Stimulated activated effector memory CD8-positive, alpha-beta T cell treated with anti-CD3 and anti-CD28 coated beads, Interleukin-12 subunit alpha, Interleukin-12 subunit beta, amount 100 ng/mL, for 72 hours (primary cell): ENCODE results near the gene KAT14.
"Not testable (repeated sequence)": the region's sequence is repeated elsewhere in the genome, so short reads cannot be mapped to it uniquely, and the experiment has no call there.

Experiments used
- ATAC-seq: fragments of 150-1000 bp; cut with Tn5 transposase; 2 replicates; pipeline ENCODE4 v1.10.0; 2021
- DNase-seq, 2 donors: peaks; one replicate each; pipeline ENCODE4 v3.0.0; 2021 to 2022; ENCODE audit warnings: low spot score in 2 of 2
- H3K27ac Mint-ChIP-seq: one replicate; pipeline ENCODE4 v1.8.0; 2022; ENCODE audit warnings: mild to moderate bottlenecking, mixed read lengths
- H3K36me3 Mint-ChIP-seq: one replicate; pipeline ENCODE4 v1.8.0; 2022; ENCODE audit warnings: mild to moderate bottlenecking, mixed read lengths
- H3K4me1 Mint-ChIP-seq: one replicate; pipeline ENCODE4 v1.8.0; 2022; ENCODE audit warnings: mixed read lengths
- H3K4me3 Mint-ChIP-seq: one replicate; pipeline ENCODE4 v1.8.0; 2022; ENCODE audit warnings: mild to moderate bottlenecking, mixed read lengths
- H3K9me3 Mint-ChIP-seq: one replicate; pipeline ENCODE4 v1.8.0; 2022; ENCODE audit warnings: mixed read lengths

The KAT14 gene

DNA sequence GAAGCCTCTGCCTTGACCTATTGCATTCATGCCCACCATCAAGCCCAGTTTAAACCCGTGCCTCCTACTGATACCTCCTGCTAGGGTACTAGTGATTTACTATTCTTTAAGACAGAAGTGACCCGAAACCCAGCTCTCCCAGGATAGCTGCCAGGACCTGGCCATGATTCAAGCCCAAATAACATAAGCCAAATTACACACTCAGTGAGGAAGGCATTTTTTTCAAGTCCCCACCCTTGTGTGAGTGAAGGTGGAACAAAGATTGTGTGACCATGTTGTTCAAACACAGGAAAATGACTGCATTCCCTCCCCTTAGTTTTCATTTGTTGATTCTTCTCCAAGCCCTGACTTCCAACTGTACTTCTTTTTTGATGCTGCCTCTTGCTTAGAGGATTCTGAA is 3.7 kb upstream of the KAT14 start:
- Mint-ChIP-seq H3K36me3 (peaks cover 14% of the 10 kb centered on the region), H3K27ac (no peak overlapping the region), H3K4me3 (no peak overlapping the region), H3K4me1 (peaks cover 6% of the 10 kb centered on the region), H3K9me3 (peaks cover 4% of the 10 kb centered on the region)
- DNase-seq = peak in 1 of 2 donors; percentile 55
- ATAC-seq = no peak

GRCh38 chr20:18138266-18138582 is 561 bp downstream of the KAT14 start:
- Mint-ChIP-seq H3K4me1 (peaks cover 18% of the 10 kb centered on the region), H3K9me3 (no peaks in the 10 kb centered on the region), H3K4me3 (peak overlapping the region; percentile 67), H3K27ac (peak overlapping the region; percentile 94), H3K36me3 (peaks cover 28% of the 10 kb centered on the region)
- DNase-seq (no peak), ATAC-seq (peak; percentile 0)

DNA sequence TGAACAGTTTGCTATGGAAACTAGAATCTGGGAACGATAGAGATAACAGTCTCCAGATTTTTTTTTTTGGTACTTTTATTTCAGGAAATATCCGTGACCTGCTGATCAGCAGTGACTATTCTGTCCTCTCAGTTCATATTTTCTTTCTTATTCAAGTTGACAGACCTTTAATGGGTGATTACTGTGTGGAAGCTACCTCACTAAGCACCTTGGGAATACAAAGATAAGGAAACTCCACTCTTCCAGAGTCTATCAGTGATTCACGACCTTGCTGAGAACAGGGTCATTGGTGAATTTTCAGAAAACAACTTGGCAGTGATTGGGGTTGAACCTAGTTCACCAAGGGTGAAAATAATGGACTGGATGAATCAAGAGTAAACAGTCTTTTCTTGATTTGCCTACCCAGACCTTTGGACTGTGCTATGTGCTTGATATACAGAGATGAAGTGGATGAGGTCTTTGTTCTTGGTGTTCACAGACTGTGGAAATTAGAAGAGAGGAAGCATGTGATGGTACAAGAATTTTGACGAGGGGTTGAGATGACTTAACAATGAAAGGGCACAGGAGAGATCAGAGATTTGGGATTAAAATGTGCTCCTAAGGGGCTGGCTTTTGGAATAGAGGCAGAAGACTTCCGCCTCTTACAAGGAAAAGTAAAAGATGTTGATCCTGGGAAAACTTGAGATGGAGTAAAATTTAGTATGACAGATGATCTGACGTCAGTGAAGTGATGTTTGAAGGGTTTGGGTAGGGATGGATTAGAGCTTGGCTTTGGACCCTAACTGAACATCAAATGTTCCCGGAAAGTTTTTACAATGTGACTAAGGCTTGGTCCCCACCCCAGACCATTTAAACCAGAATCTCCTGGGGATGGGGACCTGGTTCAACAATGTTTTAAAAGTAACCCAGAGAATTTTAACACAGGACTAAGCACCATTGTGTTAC is 1.2 kb downstream of the KAT14 start:
- peak overlapping the region; percentile 67 for H3K4me3 Mint-ChIP-seq
- H3K27ac Mint-ChIP-seq = peak overlapping the region; percentile 94
- DNase-seq = no peak
- peaks cover 18% of the 10 kb centered on the region for H3K4me1 Mint-ChIP-seq
- no peaks in the 10 kb centered on the region for H3K9me3 Mint-ChIP-seq
- peaks cover 35% of the 10 kb centered on the region for H3K36me3 Mint-ChIP-seq
- ATAC-seq = no peak

GRCh38 chr20:18139832-18140231 is 2.2 kb downstream of the KAT14 start:
- ATAC-seq = no peak
- H3K4me3 Mint-ChIP-seq = peak overlapping the region; percentile 67
- peaks cover 44% of the 10 kb centered on the region for H3K36me3 Mint-ChIP-seq
- DNase-seq = no peak
- H3K9me3 Mint-ChIP-seq = no peaks in the 10 kb centered on the region
- H3K27ac Mint-ChIP-seq = peak overlapping the region; percentile 94
- H3K4me1 Mint-ChIP-seq = peaks cover 18% of the 10 kb centered on the region

DNA sequence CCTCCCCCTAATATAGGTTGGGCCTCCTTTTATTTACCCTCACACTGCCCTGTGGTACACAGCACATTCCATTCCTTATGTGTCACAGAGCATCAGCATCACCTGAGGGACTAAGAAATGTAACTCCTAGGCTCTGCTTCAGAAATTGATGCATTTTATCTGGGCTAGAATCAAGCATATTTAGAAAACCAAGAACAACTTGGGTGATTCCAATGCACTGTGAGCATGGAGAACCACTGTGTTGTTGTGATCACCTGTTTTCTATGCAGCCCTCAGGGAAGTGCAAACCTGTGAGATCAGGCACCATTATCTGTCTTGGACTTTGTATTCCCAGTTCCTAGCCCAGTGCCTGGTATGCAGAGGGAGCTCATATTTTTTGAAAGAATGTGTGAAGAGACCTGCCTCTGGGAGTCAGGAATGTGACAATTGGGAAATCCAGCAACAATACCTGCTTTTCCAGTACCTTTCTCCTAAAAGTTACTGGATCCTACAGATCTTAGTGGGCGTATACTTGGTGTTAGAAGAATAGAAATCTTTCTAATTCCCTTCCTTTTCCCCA is 7.0 kb downstream of the KAT14 start:
- ATAC-seq (no peak), DNase-seq (no peak)
- Mint-ChIP-seq H3K27ac (no peak overlapping the region), H3K4me1 (peaks cover 6% of the 10 kb centered on the region), H3K36me3 (peaks cover 48% of the 10 kb centered on the region), H3K9me3 (no peaks in the 10 kb centered on the region), H3K4me3 (no peak overlapping the region)

GRCh38 chr20:18154342-18154741 is 16.7 kb downstream of the KAT14 start:
- DNase-seq (no peak), ATAC-seq (no peak)
- Mint-ChIP-seq H3K4me1 (no peaks in the 10 kb centered on the region), H3K9me3 (no peaks in the 10 kb centered on the region), H3K4me3 (no peak overlapping the region), H3K27ac (no peak overlapping the region), H3K36me3 (peaks cover 58% of the 10 kb centered on the region)

- H3K4me3 Mint-ChIP-seq = no peak overlapping the region
- ATAC-seq (no peak), DNase-seq (no peak)
- H3K9me3 Mint-ChIP-seq = no peaks in the 10 kb centered on the region
- H3K4me1 Mint-ChIP-seq = no peaks in the 10 kb centered on the region
- no peak overlapping the region for H3K27ac Mint-ChIP-seq
- peaks cover 58% of the 10 kb centered on the region for H3K36me3 Mint-ChIP-seq
These were observed 18.4 kb downstream of the KAT14 start for GRCh38 chr20:18156045-18156444.

DNA sequence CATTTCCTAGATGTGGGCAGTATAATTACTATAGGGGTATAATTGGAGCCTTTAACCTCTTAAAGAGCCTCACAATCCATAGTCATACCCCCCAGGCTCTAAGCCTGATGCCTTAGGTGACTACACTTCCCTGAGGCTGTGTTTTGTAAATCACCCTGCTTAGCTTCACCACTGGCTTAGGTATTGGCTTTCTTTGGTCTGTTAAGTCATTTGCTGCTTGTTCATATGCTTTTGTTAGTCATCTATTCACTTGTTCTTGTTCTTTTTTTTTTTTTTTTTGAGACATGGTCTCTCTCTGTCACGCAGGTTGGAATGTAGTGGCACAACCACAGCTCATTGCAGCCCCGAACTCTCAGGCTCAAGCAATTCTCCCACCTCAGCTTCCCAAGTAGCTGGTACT is 26.7 kb downstream of the KAT14 start:
- peaks cover 74% of the 10 kb centered on the region for H3K36me3 Mint-ChIP-seq
- H3K9me3 Mint-ChIP-seq = no peaks in the 10 kb centered on the region
- no peak overlapping the region for H3K27ac Mint-ChIP-seq
- H3K4me3 Mint-ChIP-seq = no peak overlapping the region
- peaks cover 45% of the 10 kb centered on the region for H3K4me1 Mint-ChIP-seq
- DNase-seq (no peak), ATAC-seq (peak; percentile 53)

DNA sequence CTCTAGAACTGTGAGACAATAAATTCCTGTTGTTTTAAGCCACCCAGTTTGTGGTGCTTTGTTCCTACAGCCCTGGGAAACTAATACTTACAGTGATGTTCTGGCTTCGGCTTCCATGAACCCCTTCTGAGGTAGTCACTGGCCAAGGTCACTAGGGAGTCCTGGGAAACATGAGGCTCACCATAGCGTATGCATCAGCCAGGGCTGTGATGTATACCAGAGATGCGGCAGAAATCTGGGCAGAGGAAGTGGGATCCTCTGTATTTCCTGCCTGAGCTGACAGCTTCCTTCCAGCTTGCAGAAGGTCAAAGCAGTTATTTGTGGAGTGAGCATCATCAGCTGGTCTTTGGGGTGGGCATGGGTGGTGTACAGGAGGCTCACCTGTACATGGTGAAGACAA is 27.9 kb downstream of the KAT14 start:
- DNase-seq (no peak), ATAC-seq (peak; percentile 44)
- peaks cover 68% of the 10 kb centered on the region for H3K36me3 Mint-ChIP-seq
- no peak overlapping the region for H3K4me3 Mint-ChIP-seq
- H3K4me1 Mint-ChIP-seq = peaks cover 45% of the 10 kb centered on the region
- H3K27ac Mint-ChIP-seq = peak overlapping the region; percentile 72
- no peaks in the 10 kb centered on the region for H3K9me3 Mint-ChIP-seq

GRCh38 chr20:18166241-18166881 is 28.7 kb downstream of the KAT14 start:
- Mint-ChIP-seq H3K4me3 (no peak overlapping the region), H3K36me3 (peaks cover 64% of the 10 kb centered on the region), H3K9me3 (no peaks in the 10 kb centered on the region), H3K4me1 (peaks cover 45% of the 10 kb centered on the region), H3K27ac (peak overlapping the region; percentile 72)
- DNase-seq (no peak), ATAC-seq (no peak)

GRCh38 chr20:18166950-18167349 is 29.3 kb downstream of the KAT14 start:
- DNase-seq (no peak), ATAC-seq (no peak)
- Mint-ChIP-seq H3K4me3 (no peak overlapping the region), H3K4me1 (peaks cover 45% of the 10 kb centered on the region), H3K27ac (peak overlapping the region; percentile 72), H3K36me3 (peaks cover 58% of the 10 kb centered on the region), H3K9me3 (no peaks in the 10 kb centered on the region)

DNA sequence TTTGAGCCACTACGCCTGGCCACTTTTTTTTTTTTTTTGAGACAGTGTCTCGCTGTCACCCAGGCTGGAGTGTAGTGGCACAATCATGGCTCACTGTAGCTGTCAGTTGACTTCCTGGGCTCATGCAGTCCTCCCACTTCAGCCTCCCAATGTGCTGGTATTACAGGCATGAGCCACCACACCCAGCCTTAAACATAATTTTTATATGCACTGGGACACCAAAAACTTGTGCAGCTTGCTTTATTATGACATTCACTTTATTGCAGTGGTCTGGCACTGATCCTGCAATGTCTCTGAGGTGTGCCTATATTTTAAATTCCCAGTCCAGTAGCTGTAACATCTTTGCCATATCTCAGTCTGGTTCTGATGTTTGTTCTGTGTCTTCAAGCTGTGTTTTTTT is 34.7 kb downstream of the KAT14 start:
- no peak overlapping the region for H3K27ac Mint-ChIP-seq
- DNase-seq (no peak), ATAC-seq (no peak)
- H3K4me1 Mint-ChIP-seq = peaks cover 22% of the 10 kb centered on the region
- no peaks in the 10 kb centered on the region for H3K9me3 Mint-ChIP-seq
- peaks cover 44% of the 10 kb centered on the region for H3K36me3 Mint-ChIP-seq
- H3K4me3 Mint-ChIP-seq = no peak overlapping the region

DNA sequence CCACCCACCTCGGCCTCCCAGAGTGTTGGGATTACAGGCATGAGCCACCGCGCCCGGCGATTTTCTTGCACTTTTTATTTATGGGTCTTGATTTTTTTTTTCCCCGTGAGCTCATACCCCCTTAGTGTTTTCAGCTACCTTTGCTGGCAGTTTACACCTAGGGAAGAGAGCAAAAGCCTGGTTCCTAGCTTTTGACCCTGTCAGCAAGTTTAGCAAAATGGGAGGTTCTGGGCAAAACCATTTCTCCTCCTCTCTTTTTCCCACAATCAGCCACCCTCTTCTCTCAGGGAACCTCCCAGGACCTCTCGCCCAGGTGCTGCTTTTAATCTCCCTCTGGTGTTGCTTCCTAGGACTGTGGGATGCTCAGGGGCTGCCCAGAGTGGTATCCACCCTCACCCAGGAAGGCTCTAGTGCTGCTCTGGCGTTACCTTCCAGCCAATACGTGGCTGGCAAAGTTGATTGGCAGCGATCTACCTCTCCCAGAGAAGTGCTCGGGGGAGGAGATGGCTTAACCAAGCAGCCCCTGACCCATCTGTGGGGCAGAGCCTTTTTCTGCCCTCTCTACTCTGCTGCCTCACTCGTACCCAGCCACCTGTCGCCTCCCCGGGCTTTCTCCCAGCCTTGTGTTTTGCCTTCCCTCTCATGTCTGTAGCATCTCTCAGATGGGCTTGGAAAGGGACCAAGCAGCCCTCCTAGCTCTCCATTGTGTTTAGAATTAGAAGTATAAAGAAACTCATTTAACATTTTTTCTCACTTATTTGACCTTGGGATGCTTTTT is 37.4 kb downstream of the KAT14 start:
- Mint-ChIP-seq H3K4me1 (peaks cover 13% of the 10 kb centered on the region), H3K27ac (peak overlapping the region; percentile 73), H3K9me3 (no peaks in the 10 kb centered on the region), H3K4me3 (no peak overlapping the region), H3K36me3 (peaks cover 29% of the 10 kb centered on the region)
- no peak for ATAC-seq
- no peak for DNase-seq

GRCh38 chr20:18176318-18176785 is 38.7 kb downstream of the KAT14 start:
- DNase-seq (no peak), ATAC-seq (no peak)
- Mint-ChIP-seq H3K36me3 (peaks cover 32% of the 10 kb centered on the region), H3K9me3 (no peaks in the 10 kb centered on the region), H3K4me3 (no peak overlapping the region), H3K27ac (peak overlapping the region; percentile 1), H3K4me1 (peaks cover 13% of the 10 kb centered on the region)

DNA sequence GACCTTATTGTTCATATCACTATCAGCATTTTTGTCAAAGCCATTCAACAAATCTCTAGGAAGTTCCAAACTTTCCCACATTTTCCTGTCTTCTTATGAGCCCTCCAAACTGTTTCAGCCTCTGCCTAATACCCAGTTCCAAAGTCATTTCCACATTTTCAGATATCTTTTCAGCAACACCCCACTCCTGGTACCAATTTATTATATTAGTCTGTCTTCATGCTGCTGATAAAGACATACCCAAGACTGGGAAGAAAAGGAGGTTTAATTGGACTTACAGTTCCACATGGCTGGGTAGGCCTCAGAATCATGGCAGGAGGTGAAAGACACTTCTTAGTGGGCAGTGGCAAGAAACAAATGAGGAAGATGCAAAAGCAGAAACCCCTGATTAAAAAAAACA is 42.7 kb downstream of the KAT14 start:
- H3K27ac Mint-ChIP-seq, DNase-seq, ATAC-seq, H3K4me1 Mint-ChIP-seq, H3K4me3 Mint-ChIP-seq, H3K9me3 Mint-ChIP-seq: not testable (repeated sequence)
- H3K36me3 Mint-ChIP-seq = peaks cover 51% of the 10 kb centered on the region
